IMR-90 (cell line): ENCODE measurements around the gene MOV10L1. TPM values are rescaled to one million over a fixed set of nuclear protein-coding genes. Genes with fewer than 3 reads are reported as not detected.

Experiments used
- RAD21 ChIP-seq: IDR thresholded peaks from 2 replicates; pipeline ENCODE4 v1.6.1; 2012; ENCODE audit warnings: low read length, improper control_type of control experiment
- USF2 ChIP-seq: fragments of 150-350 bp; IDR thresholded peaks from 2 replicates; pipeline ENCODE4 v1.6.1; 2017; ENCODE audit warnings: mild to moderate bottlenecking, antibody characterized with exemption, low read length, low read depth
- polyA plus RNA-seq, 3 experiments: library from polyadenylated mRNA; depleted of rRNA; stranded (reverse); fragments of >200 nt; gene quantifications; 2 replicates each; pipeline ENCODE4 v1.2.3, GENCODE V29; 2012; ENCODE audit warnings: low replicate concordance in 1 of 3
- total RNA-seq: library from RNA; depleted of rRNA; stranded (reverse); fragments of >200 nt; gene quantifications from 2 replicates; pipeline ENCODE4 v1.2.3, GENCODE V29; 2012; rRNA removed

MOV10L1 gene
- total and polyA plus RNA-seq, 2 of the 4 experiments (the other 2 are of a cell fraction), result 0.72 to 1.4 TPM

DNA sequence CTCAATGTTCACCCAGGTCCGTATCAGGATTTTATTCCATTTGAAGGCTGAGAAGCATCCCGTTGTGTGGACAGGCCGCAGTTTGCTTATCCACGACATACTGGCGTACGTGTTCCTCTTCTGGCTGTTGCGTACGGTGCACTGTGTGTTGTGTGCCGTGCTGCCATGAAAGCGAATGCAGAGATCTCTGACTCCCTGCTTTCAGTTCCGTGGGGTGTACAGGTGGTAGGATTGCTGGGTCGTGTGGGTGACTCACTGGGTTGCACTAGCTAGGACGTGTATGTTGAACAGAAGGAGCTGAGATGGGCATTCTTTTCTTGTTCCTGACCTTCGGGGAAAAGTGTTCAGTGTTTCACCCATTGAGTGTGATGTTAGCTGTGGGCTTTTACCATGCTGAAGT is 121.3 kb downstream of the MOV10L1 start (continued):
- TF ChIP-seq RAD21 (no peak), USF2 (no peak)

Other genes starting within 250 kb of the MOV10L1 start
- 9.3 and 10.6 TPM in 2 replicates for gene ZBED4, start 236.2 kb upstream of the MOV10L1 start, total RNA-seq
- 9.6 and 10.5 TPM in 2 replicates for gene ZBED4, start 236.2 kb upstream of the MOV10L1 start, polyA plus RNA-seq (2012; rRNA removed)
- 5.6 and 7.2 TPM in 2 replicates for gene ALG12, start 171.6 kb upstream of the MOV10L1 start, total RNA-seq
- gene ALG12, start 171.6 kb upstream of the MOV10L1 start, polyA plus RNA-seq (2012; rRNA removed), result 10.9 and 11.2 TPM in 2 replicates
- gene CRELD2, start 171.4 kb upstream of the MOV10L1 start, total RNA-seq, result 36.1 and 36.2 TPM in 2 replicates
- gene CRELD2, start 171.4 kb upstream of the MOV10L1 start, polyA plus RNA-seq (2012; rRNA removed), result 70.7 and 82.0 TPM in 2 replicates
- gene PIM3, start 129.2 kb upstream of the MOV10L1 start, total RNA-seq, result 8.6 and 10.3 TPM in 2 replicates
- 24.7 and 28.6 TPM in 2 replicates for gene PIM3, start 129.2 kb upstream of the MOV10L1 start, polyA plus RNA-seq (2012; rRNA removed)
- not detected in 2 replicates for gene IL17REL, start 77.2 kb upstream of the MOV10L1 start, total RNA-seq
- not detected in 2 replicates for gene IL17REL, start 77.2 kb upstream of the MOV10L1 start, polyA plus RNA-seq (2012; rRNA removed)
- gene TTLL8, start 31.7 kb upstream of the MOV10L1 start, total RNA-seq, result not detected in 2 replicates
- not detected in 2 replicates for gene TTLL8, start 31.7 kb upstream of the MOV10L1 start, polyA plus RNA-seq (2012; rRNA removed)
- gene MLC1, start 4.6 kb upstream of the MOV10L1 start, total RNA-seq, result not detected in 2 replicates
- gene MLC1, start 4.6 kb upstream of the MOV10L1 start, polyA plus RNA-seq (2012; rRNA removed), result 0.07 and 0.10 TPM in 2 replicates
- under 0.01 and 0.18 TPM in 2 replicates for gene PANX2, start 80.7 kb downstream of the MOV10L1 start, total RNA-seq
- gene PANX2, start 80.7 kb downstream of the MOV10L1 start, polyA plus RNA-seq (2012; rRNA removed), result 1.3 and 1.7 TPM in 2 replicates
- gene TRABD, start 95.9 kb downstream of the MOV10L1 start, total RNA-seq, result 13.4 and 13.9 TPM in 2 replicates
- gene TRABD, start 95.9 kb downstream of the MOV10L1 start, polyA plus RNA-seq (2012; rRNA removed), result 42.7 and 45.3 TPM in 2 replicates
- gene SELENOO, start 111.0 kb downstream of the MOV10L1 start, total RNA-seq, result 10.3 and 10.4 TPM in 2 replicates
- gene SELENOO, start 111.0 kb downstream of the MOV10L1 start, polyA plus RNA-seq (2012; rRNA removed), result 21.4 and 22.9 TPM in 2 replicates
- gene TUBGCP6, start 155.0 kb downstream of the MOV10L1 start, total RNA-seq, result 10.0 and 10.8 TPM in 2 replicates
- 28.6 and 30.9 TPM in 2 replicates for gene TUBGCP6, start 155.0 kb downstream of the MOV10L1 start, polyA plus RNA-seq (2012; rRNA removed)
- gene HDAC10, start 161.3 kb downstream of the MOV10L1 start, total RNA-seq, result 3.6 and 3.9 TPM in 2 replicates
- gene HDAC10, start 161.3 kb downstream of the MOV10L1 start, polyA plus RNA-seq (2012; rRNA removed), result 35.2 and 35.7 TPM in 2 replicates
- 35.6 and 41.0 TPM in 2 replicates for gene MAPK12, start 171.7 kb downstream of the MOV10L1 start, total RNA-seq
- gene MAPK12, start 171.7 kb downstream of the MOV10L1 start, polyA plus RNA-seq (2012; rRNA removed), result 56.3 and 59.9 TPM in 2 replicates
- 7.5 and 8.1 TPM in 2 replicates for gene MAPK11, start 180.4 kb downstream of the MOV10L1 start, total RNA-seq
- 14.4 and 16.6 TPM in 2 replicates for gene MAPK11, start 180.4 kb downstream of the MOV10L1 start, polyA plus RNA-seq (2012; rRNA removed)
- 73.1 and 84.7 TPM in 2 replicates for gene PLXNB2, start 217.6 kb downstream of the MOV10L1 start, total RNA-seq
- gene PLXNB2, start 217.6 kb downstream of the MOV10L1 start, polyA plus RNA-seq (2012; rRNA removed), result 202 and 220 TPM in 2 replicates
- gene DENND6B, start 237.0 kb downstream of the MOV10L1 start, total RNA-seq, result 0.36 and 0.56 TPM in 2 replicates
- 4.9 and 5.3 TPM in 2 replicates for gene DENND6B, start 237.0 kb downstream of the MOV10L1 start, polyA plus RNA-seq (2012; rRNA removed)